ENCODE measurements around the gene RPL22L1.

The RPL22L1 gene

DNA sequence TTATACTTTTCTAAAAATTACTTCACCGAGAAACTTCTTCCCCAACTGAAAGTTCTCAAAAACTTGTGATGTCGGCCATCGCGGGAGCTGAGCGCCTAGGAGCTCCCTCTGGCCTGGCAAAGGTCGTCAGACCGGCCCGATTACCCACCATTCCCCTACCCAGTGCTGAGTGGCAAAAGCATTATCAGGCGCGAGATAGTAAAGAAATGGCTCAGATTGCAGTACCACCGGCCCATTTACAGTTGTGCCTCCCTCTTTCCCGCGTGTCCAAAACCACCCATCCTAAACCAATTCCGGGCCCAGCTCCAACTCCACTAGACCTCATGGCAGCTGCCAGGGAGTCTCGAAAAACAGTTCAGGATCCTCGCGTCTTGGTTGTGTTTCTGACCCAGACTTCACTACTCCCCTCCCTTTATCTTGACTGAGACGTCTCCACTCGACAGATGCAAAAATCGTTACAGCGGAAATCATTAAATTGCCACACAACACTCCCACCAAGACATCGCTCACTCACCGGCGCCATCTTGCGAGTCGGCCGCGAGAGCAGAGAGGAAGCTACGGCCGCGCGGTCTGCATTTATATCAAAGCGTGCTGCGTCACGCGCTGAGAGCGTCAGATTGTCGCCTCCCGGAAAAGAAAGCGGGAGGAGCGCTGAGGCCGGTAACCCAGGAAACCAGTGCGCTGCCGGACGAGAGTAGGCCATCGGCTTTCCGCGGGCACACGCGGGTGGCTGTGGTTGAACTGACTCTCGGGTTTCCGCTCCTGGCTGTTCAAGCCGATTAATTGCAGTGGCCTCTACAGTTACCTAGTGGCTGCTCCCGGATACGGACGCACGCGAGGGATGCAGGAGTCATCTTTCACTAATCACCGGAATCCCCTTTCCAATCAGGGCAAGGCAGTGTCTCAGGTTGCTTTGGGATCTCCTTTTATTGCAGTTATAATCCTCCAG lies at the start of gene RPL22L1 (continued):
- TF ChIP-seq ZNF571 (tag by site-specific recombination; IDR thresholded peaks at IDR 0.05), result no peak
- no peak for TF ChIP-seq KLF8 (tag by site-specific recombination; IDR thresholded peaks at IDR 0.05)
- TF ChIP-seq ZNF140 (tag by site-specific recombination; IDR thresholded peaks at IDR 0.05), result no peak
- TF ChIP-seq, protein P1, sequence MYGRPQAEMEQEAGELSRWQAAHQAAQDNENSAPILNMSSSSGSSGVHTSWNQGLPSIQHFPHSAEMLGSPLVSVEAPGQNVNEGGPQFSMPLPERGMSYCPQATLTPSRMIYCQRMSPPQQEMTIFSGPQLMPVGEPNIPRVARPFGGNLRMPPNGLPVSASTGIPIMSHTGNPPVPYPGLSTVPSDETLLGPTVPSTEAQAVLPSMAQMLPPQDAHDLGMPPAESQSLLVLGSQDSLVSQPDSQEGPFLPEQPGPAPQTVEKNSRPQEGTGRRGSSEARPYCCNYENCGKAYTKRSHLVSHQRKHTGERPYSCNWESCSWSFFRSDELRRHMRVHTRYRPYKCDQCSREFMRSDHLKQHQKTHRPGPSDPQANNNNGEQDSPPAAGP (tag by site-specific recombination; IDR thresholded peaks at IDR 0.05), result peak; percentile 49; the same call in 1 of the 2 replicates
- peak; percentile 28; the same call in 1 of the 2 replicates for TF ChIP-seq ZBTB8A (tag by site-specific recombination; IDR thresholded peaks at IDR 0.05)
- TF ChIP-seq ZFP69B (tag by site-specific recombination; IDR thresholded peaks at IDR 0.05), result no peak; the same call in 1 of the 2 replicates
- no peak for TF ChIP-seq ZNF350 (tag by site-specific recombination; IDR thresholded peaks at IDR 0.05)
- peak; percentile 52; the same call in 1 of the 2 replicates for TF ChIP-seq ZBTB7A (tag by site-specific recombination; IDR thresholded peaks at IDR 0.05; ENCODE audit: low read depth)
- TF ChIP-seq, protein P2, sequence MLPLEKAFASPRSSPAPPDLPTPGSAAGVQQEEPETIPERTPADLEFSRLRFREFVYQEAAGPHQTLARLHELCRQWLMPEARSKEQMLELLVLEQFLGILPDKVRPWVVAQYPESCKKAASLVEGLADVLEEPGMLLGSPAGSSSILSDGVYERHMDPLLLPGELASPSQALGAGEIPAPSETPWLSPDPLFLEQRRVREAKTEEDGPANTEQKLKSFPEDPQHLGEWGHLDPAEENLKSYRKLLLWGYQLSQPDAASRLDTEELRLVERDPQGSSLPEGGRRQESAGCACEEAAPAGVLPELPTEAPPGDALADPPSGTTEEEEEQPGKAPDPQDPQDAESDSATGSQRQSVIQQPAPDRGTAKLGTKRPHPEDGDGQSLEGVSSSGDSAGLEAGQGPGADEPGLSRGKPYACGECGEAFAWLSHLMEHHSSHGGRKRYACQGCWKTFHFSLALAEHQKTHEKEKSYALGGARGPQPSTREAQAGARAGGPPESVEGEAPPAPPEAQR (tag by site-specific recombination; IDR thresholded peaks at IDR 0.05), result no peak
- peak; percentile 72 for TF ChIP-seq ZNF660 (tag by site-specific recombination; IDR thresholded peaks at IDR 0.05)
- TF ChIP-seq ZNF560 (tag by site-specific recombination; IDR thresholded peaks at IDR 0.05; ENCODE audit: borderline replicate concordance), result no peak
- peak; percentile 16; the same call in 1 of the 2 replicates for TF ChIP-seq KLF9 (tag by site-specific recombination; IDR thresholded peaks at IDR 0.05; ENCODE audit: low read depth)
- TF ChIP-seq ZNF626 (tag by site-specific recombination; IDR thresholded peaks at IDR 0.05), result no peak
- TF ChIP-seq TCF7L2 (IDR thresholded peaks at IDR 0.05; ENCODE audit: borderline replicate concordance, low read depth, low read length), result no peak; the same call in 1 of the 2 replicates
- TF ChIP-seq, protein P3, sequence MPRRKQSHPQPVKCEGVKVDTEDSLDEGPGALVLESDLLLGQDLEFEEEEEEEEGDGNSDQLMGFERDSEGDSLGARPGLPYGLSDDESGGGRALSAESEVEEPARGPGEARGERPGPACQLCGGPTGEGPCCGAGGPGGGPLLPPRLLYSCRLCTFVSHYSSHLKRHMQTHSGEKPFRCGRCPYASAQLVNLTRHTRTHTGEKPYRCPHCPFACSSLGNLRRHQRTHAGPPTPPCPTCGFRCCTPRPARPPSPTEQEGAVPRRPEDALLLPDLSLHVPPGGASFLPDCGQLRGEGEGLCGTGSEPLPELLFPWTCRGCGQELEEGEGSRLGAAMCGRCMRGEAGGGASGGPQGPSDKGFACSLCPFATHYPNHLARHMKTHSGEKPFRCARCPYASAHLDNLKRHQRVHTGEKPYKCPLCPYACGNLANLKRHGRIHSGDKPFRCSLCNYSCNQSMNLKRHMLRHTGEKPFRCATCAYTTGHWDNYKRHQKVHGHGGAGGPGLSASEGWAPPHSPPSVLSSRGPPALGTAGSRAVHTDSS (tag by site-specific recombination; IDR thresholded peaks at IDR 0.05), result no peak
- TF ChIP-seq, protein P4, sequence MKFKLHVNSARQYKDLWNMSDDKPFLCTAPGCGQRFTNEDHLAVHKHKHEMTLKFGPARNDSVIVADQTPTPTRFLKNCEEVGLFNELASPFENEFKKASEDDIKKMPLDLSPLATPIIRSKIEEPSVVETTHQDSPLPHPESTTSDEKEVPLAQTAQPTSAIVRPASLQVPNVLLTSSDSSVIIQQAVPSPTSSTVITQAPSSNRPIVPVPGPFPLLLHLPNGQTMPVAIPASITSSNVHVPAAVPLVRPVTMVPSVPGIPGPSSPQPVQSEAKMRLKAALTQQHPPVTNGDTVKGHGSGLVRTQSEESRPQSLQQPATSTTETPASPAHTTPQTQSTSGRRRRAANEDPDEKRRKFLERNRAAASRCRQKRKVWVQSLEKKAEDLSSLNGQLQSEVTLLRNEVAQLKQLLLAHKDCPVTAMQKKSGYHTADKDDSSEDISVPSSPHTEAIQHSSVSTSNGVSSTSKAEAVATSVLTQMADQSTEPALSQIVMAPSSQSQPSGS (tag by site-specific recombination; IDR thresholded peaks at IDR 0.05; ENCODE audit: low read depth), result no peak
- TF ChIP-seq GLIS2 (tag by site-specific recombination; IDR thresholded peaks at IDR 0.05), result no peak
- TF ChIP-seq, protein P5, sequence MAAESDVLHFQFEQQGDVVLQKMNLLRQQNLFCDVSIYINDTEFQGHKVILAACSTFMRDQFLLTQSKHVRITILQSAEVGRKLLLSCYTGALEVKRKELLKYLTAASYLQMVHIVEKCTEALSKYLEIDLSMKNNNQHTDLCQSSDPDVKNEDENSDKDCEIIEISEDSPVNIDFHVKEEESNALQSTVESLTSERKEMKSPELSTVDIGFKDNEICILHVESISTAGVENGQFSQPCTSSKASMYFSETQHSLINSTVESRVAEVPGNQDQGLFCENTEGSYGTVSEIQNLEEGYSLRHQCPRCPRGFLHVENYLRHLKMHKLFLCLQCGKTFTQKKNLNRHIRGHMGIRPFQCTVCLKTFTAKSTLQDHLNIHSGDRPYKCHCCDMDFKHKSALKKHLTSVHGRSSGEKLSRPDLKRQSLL (tag by site-specific recombination; IDR thresholded peaks at IDR 0.05), result no peak
- TF ChIP-seq ZNF747 (tag by site-specific recombination; IDR thresholded peaks at IDR 0.05), result no peak
- TF ChIP-seq ZNF112 (tag by site-specific recombination; IDR thresholded peaks at IDR 0.05), result no peak
- TF ChIP-seq ZNF311 (tag by site-specific recombination; IDR thresholded peaks at IDR 0.05; ENCODE audit: borderline replicate concordance), result no peak
- TF ChIP-seq KLF16 (tag by site-specific recombination; IDR thresholded peaks at IDR 0.05), result no peak
- no peak for TF ChIP-seq ZNF433 (tag by site-specific recombination; IDR thresholded peaks at IDR 0.05; ENCODE audit: low read depth)
- TF ChIP-seq OVOL3 (tag by site-specific recombination; IDR thresholded peaks at IDR 0.05), result no peak
- TF ChIP-seq, protein P6, sequence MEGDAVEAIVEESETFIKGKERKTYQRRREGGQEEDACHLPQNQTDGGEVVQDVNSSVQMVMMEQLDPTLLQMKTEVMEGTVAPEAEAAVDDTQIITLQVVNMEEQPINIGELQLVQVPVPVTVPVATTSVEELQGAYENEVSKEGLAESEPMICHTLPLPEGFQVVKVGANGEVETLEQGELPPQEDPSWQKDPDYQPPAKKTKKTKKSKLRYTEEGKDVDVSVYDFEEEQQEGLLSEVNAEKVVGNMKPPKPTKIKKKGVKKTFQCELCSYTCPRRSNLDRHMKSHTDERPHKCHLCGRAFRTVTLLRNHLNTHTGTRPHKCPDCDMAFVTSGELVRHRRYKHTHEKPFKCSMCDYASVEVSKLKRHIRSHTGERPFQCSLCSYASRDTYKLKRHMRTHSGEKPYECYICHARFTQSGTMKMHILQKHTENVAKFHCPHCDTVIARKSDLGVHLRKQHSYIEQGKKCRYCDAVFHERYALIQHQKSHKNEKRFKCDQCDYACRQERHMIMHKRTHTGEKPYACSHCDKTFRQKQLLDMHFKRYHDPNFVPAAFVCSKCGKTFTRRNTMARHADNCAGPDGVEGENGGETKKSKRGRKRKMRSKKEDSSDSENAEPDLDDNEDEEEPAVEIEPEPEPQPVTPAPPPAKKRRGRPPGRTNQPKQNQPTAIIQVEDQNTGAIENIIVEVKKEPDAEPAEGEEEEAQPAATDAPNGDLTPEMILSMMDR (tag by site-specific recombination; IDR thresholded peaks at IDR 0.05), result no peak
- TF ChIP-seq, protein P7, sequence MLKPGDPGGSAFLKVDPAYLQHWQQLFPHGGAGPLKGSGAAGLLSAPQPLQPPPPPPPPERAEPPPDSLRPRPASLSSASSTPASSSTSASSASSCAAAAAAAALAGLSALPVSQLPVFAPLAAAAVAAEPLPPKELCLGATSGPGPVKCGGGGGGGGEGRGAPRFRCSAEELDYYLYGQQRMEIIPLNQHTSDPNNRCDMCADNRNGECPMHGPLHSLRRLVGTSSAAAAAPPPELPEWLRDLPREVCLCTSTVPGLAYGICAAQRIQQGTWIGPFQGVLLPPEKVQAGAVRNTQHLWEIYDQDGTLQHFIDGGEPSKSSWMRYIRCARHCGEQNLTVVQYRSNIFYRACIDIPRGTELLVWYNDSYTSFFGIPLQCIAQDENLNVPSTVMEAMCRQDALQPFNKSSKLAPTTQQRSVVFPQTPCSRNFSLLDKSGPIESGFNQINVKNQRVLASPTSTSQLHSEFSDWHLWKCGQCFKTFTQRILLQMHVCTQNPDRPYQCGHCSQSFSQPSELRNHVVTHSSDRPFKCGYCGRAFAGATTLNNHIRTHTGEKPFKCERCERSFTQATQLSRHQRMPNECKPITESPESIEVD (tag by site-specific recombination; IDR thresholded peaks at IDR 0.05), result no peak; the same call in 1 of the 2 replicates
- TF ChIP-seq, protein P8, sequence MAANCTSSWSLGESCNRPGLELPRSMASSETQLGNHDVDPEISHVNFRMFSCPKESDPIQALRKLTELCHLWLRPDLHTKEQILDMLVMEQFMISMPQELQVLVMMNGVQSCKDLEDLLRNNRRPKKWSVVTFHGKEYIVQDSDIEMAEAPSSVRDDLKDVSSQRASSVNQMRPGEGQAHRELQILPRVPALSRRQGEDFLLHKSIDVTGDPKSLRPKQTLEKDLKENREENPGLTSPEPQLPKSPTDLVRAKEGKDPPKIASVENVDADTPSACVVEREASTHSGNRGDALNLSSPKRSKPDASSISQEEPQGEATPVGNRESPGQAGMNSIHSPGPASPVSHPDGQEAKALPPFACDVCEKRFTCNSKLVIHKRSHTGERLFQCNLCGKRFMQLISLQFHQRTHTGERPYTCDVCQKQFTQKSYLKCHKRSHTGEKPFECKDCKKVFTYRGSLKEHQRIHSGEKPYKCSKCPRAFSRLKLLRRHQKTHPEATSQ (tag by site-specific recombination; IDR thresholded peaks at IDR 0.05), result no peak
